Testis (tissue), 3 donors: ENCODE measurements around the gene NGB. TPM values are rescaled to one million over a fixed set of nuclear protein-coding genes. Genes with fewer than 3 reads are reported as not detected.

Experiments used
- DNase-seq: peaks from one replicate; pipeline ENCODE4 v3.0.0-alpha.2; 2019
- H3K27ac ChIP-seq, 2 donors: fragments of 200-600 bp; sonication (generic); one replicate each; pipeline ENCODE4 v1.5.1; 2019
- H3K27me3 ChIP-seq: fragments of 200-600 bp; sonication (generic); one replicate; pipeline ENCODE4 v1.5.1; 2019
- H3K36me3 ChIP-seq: fragments of 200-600 bp; sonication (generic); one replicate; pipeline ENCODE4 v1.5.1; 2017; ENCODE audit warnings: low read depth; ENCODE audit errors: missing control alignments
- H3K4me1 ChIP-seq: fragments of 200-600 bp; sonication (generic); one replicate; pipeline ENCODE4 v1.5.1; 2019
- H3K4me3 ChIP-seq, 2 donors: fragments of 200-600 bp; sonication (generic); one replicate each; pipeline ENCODE4 v1.5.1; 2017 to 2019
- H3K9me3 ChIP-seq: fragments of 200-600 bp; sonication (generic); one replicate; pipeline ENCODE4 v1.5.1; 2017
- POLR2A ChIP-seq: fragments of 450-650 bp; IDR thresholded peaks from one replicate; pipeline ENCODE4 v1.6.1; 2017; ENCODE audit warnings: antibody characterized with exemption, mild to moderate bottlenecking, moderate library complexity
- WGBS, 2 donors: methylation state at CpG; one replicate each; pipeline ENCODE4 v1.1.5; 2018; 5-methylcytosine and 5-hydroxymethylcytosine counted together
- intact Hi-C: fragments of 100-400 bp; cut with DNase I; formaldehyde crosslinking; loops from one replicate; pipeline ENCODE4 v1.15.1; 2023; ENCODE audit warnings: low total_unique reads
- polyA plus RNA-seq: library from polyadenylated mRNA; stranded (reverse); fragments of 350-450 nt; fragmentation: Illumina TruSeq; extraction: RNeasy Lipid Tissue Mini Kit (QIAGEN cat#74804); gene quantifications from one replicate; pipeline ENCODE4 v1.2.3, GENCODE V29; 2014; ENCODE audit warnings: low read depth, low replicate concordance; ENCODE audit not compliant: insufficient read depth
- total RNA-seq, 2 donors: library from RNA; depleted of rRNA; stranded (reverse); fragments of >200 nt; gene quantifications; one replicate each; pipeline ENCODE4 v1.2.3, GENCODE V29; 2016
- TF ChIP-seq, protein P1 (sequence below), 3 experiments: fragments of 450-650 bp in 2 of 3; fragments of 200-600 bp in 1 of 3; sonication (generic) in 1 of 3; IDR thresholded peaks; one replicate each; pipeline ENCODE4 v1.5.1; 2016 to 2019; ENCODE audit warnings: antibody characterized with exemption in 3 of 3, mild to moderate bottlenecking in 2 of 3, moderate library complexity in 1 of 3

Gene NGB
- total and polyA plus RNA-seq, 3 donors from 2014 or later, result 0.76 to 1.3 (median 1.1) TPM

GRCh38 chr14:77316872-77317301, 45.9 kb upstream of the NGB start:
- Histone ChIP-seq H3K36me3 (no peaks in the 10 kb centered on the region), H3K4me3 (no peak overlapping the region), H3K27ac (peak overlapping the region; percentile 3 to 81), H3K4me1 (peaks cover 64% of the 10 kb centered on the region), H3K27me3 (no peaks in the 10 kb centered on the region), H3K9me3 (no peaks in the 10 kb centered on the region)
- WGBS, 2 donors, result 63 to 77% methylated on average over 2 to 5 of the region's 5 CpGs
- TF ChIP-seq POLR2A, result no peak
- TF ChIP-seq, protein P1, sequence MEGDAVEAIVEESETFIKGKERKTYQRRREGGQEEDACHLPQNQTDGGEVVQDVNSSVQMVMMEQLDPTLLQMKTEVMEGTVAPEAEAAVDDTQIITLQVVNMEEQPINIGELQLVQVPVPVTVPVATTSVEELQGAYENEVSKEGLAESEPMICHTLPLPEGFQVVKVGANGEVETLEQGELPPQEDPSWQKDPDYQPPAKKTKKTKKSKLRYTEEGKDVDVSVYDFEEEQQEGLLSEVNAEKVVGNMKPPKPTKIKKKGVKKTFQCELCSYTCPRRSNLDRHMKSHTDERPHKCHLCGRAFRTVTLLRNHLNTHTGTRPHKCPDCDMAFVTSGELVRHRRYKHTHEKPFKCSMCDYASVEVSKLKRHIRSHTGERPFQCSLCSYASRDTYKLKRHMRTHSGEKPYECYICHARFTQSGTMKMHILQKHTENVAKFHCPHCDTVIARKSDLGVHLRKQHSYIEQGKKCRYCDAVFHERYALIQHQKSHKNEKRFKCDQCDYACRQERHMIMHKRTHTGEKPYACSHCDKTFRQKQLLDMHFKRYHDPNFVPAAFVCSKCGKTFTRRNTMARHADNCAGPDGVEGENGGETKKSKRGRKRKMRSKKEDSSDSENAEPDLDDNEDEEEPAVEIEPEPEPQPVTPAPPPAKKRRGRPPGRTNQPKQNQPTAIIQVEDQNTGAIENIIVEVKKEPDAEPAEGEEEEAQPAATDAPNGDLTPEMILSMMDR (IDR thresholded peaks at IDR 0.05), result no peak
- no peak for DNase-seq
- intact Hi-C loops, result no loop called here

- no peaks in the 10 kb centered on the region for H3K36me3 ChIP-seq
- intact Hi-C loops, result no loop called here
- H3K4me3 ChIP-seq, result no peak overlapping the region
- WGBS, 2 donors, result 43 to 50% methylated on average over 1 of the region's 1 CpG
- peaks cover 64% of the 10 kb centered on the region for H3K4me1 ChIP-seq
- TF ChIP-seq, protein P1 (IDR thresholded peaks at IDR 0.05), result no peak
- TF ChIP-seq POLR2A, result no peak
- H3K27me3 ChIP-seq, result no peaks in the 10 kb centered on the region
- no peak for DNase-seq
- H3K27ac ChIP-seq, result peak overlapping the region; percentile 41 to 81
- H3K9me3 ChIP-seq, result no peaks in the 10 kb centered on the region
These were observed 45.1 kb upstream of the NGB start for GRCh38 chr14:77316195-77316505.

DNA sequence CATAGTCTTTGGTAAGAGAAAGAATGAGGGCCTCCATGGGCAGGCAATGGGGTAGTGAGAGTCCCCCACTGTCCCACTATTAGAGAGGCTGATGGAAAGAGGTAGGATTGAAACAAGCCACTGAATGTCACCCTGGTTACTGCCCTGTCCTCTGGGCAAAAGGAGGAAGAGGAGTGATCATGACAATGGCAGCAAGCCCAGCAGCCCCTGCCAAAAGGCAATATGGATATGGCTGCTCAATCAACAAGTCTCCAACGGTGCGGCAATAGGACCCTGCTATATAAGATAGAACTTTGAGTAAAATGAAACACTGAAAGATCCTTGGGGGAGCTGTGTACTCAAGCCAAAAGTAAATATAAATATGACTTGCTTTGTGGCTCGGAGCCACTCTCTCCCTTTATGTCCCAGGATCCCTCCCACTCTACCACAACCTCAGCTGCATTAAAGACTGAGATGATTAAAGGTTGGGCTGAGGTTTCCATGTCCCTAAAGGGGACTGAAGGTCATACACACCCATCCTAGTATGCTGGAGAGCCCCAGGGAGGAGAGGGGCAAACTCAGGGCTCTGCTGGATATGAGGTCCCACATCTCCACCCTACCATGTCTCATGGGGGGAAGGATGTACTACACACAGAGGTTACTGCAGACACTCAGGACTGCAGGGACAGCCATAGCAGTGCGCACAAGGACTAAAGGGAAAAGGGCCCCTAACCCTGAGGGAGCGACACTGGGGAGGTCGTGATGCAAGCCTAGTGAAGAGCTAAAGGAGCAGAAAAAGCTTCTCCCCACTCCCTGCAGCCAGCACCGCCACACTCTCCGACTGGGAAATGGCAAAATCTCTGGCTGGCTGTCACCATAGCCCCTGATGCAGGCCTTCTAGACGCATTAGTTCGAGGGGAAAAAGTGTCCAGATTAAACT, 43.8 kb upstream of the NGB start:
- H3K27me3 ChIP-seq, result no peaks in the 10 kb centered on the region
- WGBS, 2 donors, result 47 to 62% methylated on average over 10 of the region's 10 CpGs
- no peak overlapping the region for H3K4me3 ChIP-seq
- DNase-seq, result no peak
- H3K4me1 ChIP-seq, result peaks cover 62% of the 10 kb centered on the region
- H3K36me3 ChIP-seq, result no peaks in the 10 kb centered on the region
- TF ChIP-seq, protein P1 (IDR thresholded peaks at IDR 0.05), result no peak
- no peak for TF ChIP-seq POLR2A
- H3K27ac ChIP-seq, result peak overlapping the region; percentile 41 to 81
- H3K9me3 ChIP-seq, result no peaks in the 10 kb centered on the region
- intact Hi-C loops, result no loop called here

GRCh38 chr14:77314043-77314442, 43.0 kb upstream of the NGB start:
- peaks cover 54% of the 10 kb centered on the region for H3K4me1 ChIP-seq
- peak overlapping the region; percentile 41 to 81 for H3K27ac ChIP-seq
- no peak for DNase-seq
- 17 to 23% methylated on average over 2 of the region's 2 CpGs for WGBS, 2 donors
- TF ChIP-seq, protein P1 (IDR thresholded peaks at IDR 0.05), result peak in 1 of 3 experiments; percentile 7
- TF ChIP-seq POLR2A, result no peak
- no peaks in the 10 kb centered on the region for H3K9me3 ChIP-seq
- no peaks in the 10 kb centered on the region for H3K36me3 ChIP-seq
- H3K4me3 ChIP-seq, result no peak overlapping the region
- intact Hi-C loops, result no loop called here
- no peaks in the 10 kb centered on the region for H3K27me3 ChIP-seq
